HS-5 (cell line): ENCODE measurements around the gene TMOD2.

ENCODE experiments used
- DNase-seq: peaks from one replicate; pipeline ENCODE4 v3.0.0-alpha.2; 2012; ENCODE audit warnings: low read depth

The TMOD2 gene

DNA sequence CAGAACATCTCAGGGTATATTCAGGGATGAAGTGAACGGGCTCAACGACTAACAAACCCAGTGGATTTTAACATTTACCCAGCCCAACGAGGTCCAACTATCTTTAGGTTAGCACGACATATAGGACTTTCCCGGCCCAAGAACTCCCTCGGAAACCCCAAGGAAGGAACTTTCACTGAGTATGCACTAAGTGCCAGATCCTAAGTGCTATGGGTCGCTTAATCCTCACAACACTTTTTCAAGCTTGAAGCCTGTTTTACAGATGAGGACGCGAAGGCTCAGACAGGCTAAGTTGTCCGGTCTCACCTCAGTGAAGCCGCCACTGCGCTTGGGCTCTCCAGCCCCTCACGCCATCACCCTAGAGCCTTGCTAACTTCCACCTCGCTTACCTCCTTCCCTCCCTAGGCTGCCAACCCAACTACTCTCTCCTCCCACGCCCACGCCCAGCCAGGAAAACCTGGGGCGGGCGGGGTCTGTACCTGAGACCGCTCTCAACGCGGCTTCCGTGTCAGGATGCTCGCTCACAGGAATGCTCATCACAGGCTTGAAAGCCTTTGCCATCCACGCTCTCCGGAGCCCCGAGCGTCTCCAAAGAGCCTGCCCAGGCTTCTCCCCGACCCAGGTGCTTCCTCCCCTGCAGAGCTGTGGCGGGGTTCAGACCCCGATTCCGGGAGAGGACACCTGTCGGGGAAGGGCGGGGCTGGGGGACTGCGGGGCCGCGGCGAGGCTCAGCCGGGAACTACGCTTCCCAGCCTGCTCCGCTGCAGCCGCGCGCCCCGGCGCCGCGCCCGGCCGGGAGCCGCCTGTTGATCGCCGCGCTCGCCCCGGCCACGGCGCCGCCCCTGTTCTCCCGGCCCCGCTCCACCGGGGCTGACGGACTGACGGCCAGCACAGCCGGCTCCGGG lies at the start of gene TMOD2:
TSS of gene TMOD2 (plus strand) at position 806 of the 905 bp plus-strand sequence. CDS start 14,845 bp downstream, outside the sequence.
- DNase-seq = no peak

DNA sequence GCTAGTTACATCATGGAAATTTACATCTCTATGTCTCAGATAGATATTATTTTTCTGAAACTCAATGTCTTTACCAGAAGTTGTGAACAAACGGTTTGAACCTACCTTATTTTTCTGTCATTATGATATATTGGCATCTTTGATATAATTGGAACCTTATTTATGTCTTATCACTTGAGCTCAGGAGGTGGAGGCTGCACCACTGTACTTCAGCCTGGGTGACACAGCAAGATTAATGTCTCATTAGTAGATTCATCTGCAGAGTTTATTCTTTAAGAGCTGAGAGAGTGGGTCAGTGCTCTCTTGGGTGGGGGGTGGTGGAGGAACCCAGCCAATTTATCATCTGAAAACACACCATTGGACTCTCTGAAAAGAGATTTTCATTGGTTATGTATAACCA lies 48.7 kb upstream of the TMOD2 start:
- no peak for DNase-seq

DNA sequence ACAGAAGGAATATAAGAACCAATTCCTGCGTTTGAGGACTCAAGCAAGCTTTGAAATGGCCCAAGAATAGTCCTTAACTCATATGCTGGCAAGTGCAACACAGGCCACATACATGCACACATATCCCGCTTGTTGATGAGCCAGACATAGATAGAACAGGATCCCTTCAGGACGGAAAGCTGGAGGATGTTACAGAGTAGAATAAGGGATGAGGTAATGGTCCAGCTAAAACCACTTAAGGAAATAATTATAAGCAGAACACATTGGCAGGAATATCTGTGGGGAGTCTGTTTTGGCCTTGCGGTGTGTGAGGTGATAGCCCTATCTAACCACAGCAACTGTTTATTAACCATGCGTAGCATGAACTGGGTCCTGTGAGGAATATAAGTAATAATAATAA lies 45.1 kb upstream of the TMOD2 start:
- no peak for DNase-seq

DNA sequence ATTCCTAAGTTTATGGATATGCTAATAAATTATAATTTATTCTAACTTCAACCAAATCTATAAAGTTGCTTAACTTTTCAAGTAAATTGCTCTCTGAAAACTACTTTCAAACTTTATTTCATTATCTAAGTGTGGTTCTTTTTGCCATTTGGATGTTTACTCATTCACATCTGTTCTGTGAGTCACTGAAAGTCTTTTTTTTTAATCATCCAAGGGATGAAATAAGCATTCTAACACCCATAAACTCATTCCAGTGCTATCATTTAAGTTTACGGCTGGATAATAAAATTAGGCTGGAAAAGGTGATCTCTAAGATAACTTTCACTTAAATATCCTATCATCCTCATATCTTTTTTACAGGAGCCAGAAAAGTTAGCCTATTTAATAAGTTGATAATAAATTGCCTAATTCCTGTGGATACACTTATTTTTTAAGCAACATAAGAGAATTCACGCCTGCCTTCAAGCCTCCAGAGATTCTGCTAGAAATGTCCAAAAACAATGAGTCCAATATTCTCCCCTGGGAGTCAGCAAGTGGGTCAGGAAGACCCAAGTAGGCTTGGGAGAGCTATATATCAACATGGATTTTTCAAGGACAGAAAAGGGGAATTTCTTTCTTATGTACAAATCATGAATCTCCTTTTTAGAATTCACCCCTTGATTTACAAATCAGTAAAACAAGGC lies 44.3 kb upstream of the TMOD2 start:
- DNase-seq = no peak

DNA sequence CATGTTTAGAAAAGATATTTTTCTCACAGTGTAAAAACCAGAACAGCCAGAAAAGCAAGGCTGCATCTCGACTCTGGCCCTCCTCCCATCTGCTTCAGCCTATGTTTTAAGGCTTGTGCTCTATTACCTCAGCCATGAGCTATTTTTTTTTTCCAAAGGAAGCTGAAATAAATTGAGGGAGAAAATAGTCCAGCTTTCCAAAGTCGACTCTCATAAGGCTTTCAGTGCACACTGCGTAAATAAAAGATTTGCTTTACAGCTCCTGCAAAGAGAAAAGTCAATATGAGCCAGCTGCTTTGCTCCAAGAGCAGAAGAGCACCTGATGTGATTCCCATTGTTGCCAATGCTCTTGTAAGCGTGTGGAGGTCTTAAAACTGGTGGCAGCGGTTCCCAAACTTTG lies 43.4 kb upstream of the TMOD2 start:
- DNase-seq = no peak

DNA sequence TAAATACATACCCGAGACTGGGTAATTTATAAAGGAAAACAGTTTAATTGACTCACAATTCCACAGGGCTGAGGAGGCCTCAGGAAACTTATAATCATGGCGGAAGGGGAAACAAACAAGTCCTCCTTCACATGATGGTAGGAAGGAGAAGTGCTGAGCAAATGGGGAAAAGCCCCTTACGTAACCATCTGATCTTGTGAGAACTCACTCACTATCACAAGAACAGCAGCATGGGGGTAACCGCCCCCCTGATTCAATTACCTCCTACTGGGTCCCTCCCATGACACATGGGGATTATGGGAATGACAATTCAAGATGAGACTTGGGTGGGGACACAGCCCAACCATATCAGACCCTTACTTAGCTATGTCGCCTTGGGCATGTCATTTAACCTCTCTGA lies 42.4 kb upstream of the TMOD2 start:
- DNase-seq = no peak

DNA sequence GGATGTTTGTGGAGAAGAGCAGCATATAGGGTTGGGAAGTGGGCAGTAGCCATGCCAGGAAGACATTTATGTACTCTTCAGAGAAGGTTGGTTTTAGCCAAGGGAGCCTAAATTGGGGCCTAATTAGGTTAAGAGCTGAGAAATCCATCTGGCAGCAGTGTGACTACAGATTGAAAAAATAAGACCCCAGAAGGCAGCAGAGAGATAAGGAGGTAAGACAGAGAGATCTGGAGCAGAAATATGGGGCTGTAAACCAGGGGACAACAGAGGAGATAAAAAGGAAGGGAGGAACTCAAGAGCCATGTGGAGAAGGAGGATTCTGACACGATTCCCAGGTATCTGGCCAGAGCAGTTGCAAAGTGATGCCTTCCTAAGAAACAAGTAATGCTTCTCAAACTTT lies 37.2 kb upstream of the TMOD2 start:
- DNase-seq = no peak

DNA sequence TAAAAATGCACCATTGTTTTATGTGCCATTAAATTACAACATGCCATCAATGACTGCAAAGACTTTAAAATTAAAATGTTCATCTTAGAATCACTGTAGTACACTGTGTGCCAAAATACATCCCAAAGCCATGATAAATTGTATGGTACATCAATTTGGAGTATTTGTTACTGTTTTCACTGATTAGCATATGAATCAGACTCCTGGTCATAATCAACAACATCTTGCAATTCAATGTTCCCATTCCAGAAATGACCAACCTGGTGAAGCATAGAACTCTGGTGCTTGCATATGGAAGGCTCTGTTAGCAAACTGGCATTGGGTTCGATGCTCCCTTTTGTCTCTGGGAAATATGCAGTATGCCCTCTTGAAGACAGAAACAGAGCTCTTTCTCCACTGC lies 36.5 kb upstream of the TMOD2 start:
- no peak for DNase-seq

DNA sequence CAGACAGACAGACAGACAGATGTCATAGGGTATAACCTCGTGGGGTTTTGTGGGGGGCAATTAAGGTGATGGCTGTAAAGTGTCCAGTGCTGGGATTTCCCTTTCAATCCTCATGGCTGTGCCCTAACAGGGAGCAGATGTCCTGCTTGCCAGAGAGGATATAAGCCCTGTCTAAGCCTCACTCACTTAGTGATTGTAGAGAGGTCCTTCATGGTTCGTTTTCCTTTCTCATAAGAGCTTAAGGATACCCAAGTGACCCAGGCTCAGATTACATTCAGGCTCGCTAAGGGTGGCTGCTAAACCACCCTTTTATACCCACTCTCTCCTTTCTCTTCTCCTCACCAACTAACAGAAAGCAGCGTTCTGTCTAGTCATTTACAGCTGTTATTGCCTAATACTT lies 33.2 kb upstream of the TMOD2 start:
- DNase-seq = no peak

DNA sequence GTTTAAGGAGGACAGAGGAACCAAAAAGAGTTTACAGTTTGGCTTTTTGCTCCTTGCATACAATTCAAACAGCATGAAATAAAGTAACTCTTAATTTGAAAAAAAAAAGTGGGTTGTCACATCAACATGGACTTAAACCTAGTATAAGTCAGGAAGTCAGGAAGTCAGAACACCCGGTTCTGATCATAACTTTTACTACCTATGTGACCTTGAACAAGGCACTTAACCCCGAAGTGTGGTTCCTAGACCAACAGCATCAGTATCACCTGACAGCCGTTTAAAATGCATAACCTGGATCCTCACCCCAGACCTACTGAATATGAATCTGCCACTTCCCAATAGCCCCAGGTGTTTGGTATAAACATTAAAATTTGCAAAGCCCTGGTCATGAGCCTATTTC lies 32.7 kb upstream of the TMOD2 start:
- no peak for DNase-seq

DNA sequence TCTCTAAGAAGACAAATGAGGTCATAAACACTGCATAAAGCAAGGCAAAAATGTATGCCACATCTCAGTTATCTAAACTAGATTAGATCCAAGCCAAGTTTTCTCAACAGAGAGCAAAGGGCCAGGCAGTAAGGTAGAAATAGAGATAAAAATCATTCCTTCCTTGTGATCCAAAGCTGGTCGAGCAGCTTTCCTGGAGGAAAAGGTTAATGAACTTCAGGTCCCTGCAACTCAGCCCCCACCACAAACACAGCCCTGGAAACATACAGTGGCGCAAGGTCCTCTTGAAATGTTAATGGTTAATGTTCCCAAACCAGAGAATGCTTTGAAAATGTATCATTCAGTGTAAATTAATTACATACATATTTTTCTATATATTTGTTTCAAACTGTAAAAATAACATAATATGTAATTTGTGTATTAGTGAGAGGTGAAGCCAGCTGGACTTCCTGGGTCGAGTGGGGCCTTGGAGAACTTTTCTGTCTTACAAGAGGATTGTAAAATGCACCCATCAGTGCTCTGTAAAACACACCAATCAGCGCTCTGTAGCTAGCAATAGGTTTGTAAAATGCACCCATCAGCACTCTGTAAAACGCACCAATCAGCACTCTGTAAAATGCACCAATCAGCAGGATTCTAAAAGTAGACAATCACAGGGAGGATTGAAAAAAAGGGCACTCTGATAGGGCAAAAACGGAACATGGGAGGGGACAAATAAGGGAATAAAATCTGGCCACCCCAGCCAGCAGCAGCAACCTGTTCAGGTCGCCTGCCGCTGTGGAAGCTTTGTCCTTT lies 31.0 kb upstream of the TMOD2 start:
- no peak for DNase-seq

DNA sequence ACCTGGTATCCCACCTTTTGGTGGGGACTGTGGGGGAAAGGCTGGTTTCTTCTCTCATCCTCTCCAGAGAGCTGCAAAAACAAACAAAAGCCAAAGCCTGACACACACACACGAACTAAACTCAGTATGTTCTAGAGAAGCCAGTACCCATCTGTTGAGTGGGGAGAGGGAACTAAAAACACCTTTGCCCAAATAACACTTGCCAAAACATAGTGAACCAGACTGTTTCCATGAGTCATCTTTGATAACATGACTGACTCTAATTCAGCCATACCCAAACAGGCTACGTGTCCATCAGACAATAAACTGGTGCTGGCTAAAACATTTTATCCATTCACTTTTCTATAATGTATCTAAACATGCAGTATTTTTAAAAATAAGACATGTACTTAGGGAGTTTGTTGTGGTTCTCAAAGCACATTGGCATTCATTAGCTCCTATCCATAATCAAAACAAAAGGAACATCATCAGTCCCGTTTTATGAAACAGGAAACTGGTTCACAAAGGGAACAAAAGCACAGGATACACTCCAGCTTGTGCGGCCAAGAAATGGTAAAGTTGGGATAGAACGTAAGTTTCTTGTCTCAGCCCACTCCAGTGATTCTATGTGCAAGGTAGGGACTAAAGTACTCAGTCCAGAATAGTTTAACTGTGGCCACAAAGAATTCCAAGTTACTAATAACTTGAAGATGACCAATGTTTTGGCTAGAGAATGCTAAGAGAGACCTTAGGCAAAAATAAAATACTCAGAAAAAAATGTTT lies 30.0 kb upstream of the TMOD2 start:
- DNase-seq = no peak

DNA sequence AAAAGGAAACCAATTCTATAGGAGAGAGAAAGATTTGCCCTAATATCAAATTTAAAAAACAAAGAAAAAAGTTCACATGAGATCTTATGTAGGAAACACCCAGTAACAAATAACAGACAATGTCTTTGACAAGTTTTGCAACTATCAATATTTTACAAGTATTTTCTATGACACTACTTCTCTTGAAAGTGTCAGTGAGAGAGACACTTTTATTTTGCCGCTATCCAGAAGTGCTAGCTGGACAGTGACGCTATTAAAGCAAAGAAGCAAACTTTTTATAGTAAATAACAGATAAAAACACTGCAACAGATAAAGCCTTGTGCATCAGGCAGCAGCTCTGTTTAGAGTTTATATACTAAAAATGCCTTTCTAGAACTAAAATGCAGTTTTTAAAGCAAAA lies 27.2 kb upstream of the TMOD2 start:
- no peak for DNase-seq

DNA sequence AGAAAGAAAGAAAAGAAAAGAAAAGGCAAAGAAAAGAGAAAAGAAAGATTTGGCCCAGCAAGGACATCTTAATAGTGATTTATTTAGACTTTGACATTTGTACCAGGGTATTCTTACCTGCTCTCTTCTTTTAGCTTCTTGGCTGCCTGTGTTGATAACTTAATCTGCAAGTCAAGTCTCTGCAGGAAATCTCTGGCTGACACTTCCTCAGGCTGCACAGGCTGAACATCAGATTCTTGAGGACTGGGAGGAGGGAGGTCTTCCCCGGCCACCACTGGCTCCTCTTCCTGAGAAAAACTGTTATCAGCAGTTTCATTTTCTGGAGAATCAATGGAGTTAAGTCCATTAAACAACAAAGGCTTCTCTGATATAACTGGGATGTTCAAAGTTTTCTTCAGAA lies 26.7 kb upstream of the TMOD2 start:
- DNase-seq = no peak

DNA sequence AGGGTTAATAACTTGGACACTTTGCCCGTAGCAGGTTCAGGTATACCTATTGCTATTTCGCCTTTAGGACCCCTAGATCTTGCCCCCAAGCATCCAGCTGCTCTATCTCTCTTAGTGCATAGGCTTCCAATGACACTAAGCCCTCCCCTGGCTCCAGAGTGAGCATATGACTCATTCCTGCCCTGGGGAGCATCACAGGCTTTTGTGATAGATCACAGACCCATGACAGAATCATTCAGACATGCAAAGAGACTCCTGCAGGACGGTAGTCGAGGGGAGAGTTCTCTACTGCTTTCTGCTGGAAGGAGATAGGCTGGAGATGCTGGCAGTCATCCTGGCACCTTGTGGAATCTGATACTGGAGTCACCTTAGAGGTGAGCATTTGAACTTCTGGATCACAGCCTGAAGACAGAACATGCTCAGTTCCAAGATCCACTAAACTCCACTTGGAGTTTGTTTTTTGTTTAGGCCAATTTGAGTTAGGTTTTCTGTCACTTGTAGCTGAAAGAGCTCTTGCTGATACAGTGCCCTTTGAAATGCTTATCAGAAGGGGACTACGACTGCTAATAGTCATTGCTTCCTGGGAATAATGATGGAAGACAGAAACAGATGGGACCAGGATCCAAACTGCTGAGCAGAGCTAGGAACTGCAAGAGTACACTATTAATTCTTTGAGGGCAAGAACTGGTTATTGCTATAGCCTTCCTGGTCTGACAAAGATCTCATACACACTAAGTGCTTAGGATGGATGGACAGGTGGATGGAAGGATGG lies 24.9 kb upstream of the TMOD2 start:
- DNase-seq = peak; percentile 82

DNA sequence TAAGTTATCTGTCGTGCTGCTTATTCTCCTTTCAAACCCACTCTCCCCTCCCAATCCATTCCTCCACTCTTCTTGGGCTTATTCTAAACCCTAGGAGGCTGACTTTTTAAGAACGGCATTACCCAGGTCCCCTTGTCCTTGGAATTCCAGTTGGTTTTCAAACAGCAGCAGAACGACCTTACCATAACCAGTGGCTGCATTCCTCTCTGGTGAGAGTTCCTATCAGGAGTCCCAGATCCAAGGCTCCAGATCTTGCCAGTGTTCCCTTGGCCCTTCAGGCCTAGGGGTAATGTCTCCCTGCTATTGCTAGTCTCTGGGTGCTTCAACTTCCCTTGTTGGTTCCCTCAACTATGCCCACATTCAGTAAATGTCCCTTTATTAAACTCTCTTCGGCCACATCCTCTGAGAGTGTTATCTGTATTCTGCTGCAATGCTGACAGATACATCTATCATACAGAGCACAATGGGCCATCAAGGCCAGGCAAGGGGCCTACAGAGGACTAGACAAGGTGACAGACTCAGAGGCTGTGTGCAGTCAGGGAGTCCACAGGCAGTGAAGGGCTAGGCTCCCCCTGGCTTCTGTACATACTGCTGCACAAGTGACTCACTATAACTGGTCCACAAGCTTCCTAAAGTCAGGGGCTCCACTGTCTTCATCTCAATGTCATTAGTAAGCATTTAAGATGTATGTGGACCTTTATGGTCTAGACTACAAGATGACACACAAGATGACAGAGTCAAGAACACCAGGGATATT lies 24.1 kb upstream of the TMOD2 start:
- DNase-seq = no peak

DNA sequence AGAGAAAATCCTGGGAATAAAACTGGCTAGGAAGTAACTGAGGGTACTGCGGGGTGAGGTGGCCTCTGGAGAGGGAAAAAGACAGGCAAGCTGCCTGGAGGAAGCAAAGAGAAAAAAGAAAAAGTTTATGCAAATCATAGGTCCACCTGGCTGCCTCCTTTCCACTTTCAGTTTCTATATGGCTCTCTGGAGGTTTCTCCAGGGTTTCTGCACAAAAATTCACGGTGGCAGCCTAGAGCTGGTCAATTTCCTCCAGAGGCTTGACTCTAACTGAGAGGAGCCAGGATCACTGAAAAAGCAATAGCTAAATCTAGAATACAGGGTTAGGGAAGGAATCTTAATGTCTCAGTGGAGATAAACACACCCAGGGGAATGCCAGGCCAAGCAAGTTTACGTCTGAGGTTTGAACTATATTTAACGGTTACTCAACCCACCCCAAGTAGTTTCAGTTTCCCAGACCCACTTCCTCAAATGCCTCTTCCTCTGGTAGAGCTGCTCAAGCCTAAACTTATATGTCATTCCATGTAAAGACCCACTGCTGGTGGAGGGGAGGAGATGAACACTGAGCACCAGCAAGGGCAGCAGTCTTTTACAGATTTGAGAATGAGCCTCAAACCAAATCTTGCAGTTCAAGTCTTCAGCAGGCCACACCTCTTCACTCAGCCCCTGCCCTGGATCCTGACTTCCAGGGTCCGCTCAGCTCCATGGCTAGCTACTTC lies 19.7 kb upstream of the TMOD2 start:
- no peak for DNase-seq

DNA sequence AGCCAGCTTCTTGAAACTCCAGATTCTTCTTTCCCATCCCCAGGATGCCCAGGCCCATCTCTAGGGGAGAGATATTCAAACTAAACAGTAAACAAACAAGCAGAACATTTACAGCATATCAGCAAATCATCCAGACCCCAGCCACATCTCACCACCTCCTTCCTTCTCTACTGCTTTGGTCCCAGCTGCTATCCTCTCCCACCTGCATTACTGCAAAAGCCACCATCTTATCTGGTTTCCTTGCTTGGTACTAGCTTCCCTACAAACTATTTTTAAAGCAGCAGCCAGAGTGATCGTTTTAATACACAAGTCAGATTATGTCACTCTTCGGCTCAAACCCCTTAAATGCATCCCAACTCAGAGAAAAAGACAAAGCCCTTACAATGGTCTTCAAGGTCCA lies 18.8 kb upstream of the TMOD2 start:
- DNase-seq = no peak

DNA sequence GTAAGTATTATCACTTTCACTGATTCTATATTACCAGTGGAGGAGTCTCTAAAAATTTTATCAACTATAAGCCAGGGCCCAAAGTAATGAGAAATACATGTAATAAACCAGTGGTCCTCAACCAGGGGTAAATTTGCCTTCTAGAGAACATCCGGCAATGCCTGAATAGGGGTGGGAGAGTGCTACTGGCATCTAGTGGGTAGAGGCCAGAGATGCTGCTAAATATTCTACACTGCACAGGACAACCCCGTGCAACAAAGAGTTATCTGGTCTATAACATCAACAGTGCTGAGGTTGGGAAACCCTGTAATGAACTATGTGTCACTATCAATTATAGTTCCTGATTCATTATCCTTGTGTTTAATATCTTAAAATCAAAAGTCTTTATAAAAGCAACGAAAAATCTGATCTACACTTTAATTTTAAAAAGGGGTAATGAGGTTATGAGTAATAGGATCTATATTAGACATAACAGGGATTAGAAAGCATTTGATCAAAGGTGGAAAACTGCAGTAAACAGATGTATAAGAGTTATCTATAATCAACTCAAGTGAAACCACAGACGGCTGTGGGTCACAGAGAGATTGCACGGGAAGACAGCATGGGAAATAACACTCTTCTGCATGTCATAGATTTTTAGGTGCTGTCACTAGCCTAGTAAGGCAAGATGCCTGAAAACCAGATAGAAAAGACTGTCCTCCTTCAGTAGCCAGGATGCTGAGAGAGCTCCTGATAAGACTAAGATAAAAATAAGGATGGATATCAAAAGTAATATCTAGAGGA lies 16.0 kb upstream of the TMOD2 start:
- DNase-seq = no peak
